Astrocyte of the cerebellum (primary cell): ENCODE measurements around the gene THAP9.

Experiments
- DNase-seq: peaks from one replicate; pipeline ENCODE4 v3.0.0-alpha.2; 2011; ENCODE audit warnings: low read depth
- H3K4me3 ChIP-seq: 2 replicates; pipeline ENCODE4 v1.5.1; 2011; ENCODE audit warnings: mild to moderate bottlenecking, low read depth, low read length, moderate library complexity
- in situ Hi-C: cut with HindIII; loops from 2 replicates; pipeline ENCODE4 v1.10.0; 2017; ENCODE audit warnings: low sequenced_read_pairs
- TF ChIP-seq, protein P1 (sequence below): IDR thresholded peaks from 2 replicates; pipeline ENCODE4 v1.5.1; 2012; ENCODE audit warnings: low read length, low read depth, moderate library complexity, mild to moderate bottlenecking; ENCODE audit errors: missing control alignments

THAP9 gene

DNA sequence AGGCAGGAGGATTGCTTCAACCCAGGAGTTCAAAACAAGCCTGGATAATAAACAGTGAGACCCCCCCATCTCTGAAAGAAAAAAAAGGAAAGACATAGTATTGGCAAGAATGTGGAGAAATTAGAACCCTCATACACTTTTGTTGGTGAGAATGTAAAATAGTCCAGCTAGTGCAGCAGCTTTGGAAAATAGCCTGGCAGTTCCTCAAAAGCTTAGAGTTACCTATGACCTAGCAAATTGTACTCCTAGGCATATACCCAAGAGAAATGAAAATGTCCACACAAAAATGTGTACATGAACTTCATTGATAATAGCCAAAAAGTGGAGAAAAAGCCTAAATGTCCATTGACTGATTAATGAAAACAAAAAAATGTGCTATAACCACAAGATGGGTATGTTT, 21.3 kb downstream of the THAP9 start:
- DNase-seq, result no peak
- in situ Hi-C loops, result no loop called here
- no peak overlapping the region for H3K4me3 ChIP-seq
- TF ChIP-seq, protein P1, sequence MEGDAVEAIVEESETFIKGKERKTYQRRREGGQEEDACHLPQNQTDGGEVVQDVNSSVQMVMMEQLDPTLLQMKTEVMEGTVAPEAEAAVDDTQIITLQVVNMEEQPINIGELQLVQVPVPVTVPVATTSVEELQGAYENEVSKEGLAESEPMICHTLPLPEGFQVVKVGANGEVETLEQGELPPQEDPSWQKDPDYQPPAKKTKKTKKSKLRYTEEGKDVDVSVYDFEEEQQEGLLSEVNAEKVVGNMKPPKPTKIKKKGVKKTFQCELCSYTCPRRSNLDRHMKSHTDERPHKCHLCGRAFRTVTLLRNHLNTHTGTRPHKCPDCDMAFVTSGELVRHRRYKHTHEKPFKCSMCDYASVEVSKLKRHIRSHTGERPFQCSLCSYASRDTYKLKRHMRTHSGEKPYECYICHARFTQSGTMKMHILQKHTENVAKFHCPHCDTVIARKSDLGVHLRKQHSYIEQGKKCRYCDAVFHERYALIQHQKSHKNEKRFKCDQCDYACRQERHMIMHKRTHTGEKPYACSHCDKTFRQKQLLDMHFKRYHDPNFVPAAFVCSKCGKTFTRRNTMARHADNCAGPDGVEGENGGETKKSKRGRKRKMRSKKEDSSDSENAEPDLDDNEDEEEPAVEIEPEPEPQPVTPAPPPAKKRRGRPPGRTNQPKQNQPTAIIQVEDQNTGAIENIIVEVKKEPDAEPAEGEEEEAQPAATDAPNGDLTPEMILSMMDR, result no peak

GRCh38 chr4:82930848-82931755, 30.6 kb downstream of the THAP9 start:
- TF ChIP-seq, protein P1, result no peak
- no peak overlapping the region for H3K4me3 ChIP-seq
- in situ Hi-C loops, result no loop called here
- DNase-seq, result no peak

DNA sequence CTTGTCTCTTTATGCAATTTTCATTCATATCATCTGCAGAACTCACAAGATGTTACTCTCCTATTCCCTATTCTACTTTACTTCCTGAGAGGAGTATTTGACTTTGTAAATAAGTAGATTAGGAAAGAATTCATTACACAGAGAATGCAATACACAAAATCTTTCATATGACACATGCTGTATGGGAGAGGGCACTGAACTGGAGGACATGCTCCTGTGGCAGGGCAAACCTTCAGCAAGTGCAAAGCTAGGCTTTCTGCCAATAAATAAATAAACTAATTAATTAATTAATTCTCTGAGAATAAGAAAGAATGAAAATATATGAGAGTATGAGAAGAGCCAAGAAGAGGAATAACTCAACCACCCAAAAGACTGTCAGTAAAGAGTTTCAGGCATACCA, 33.9 kb downstream of the THAP9 start:
- in situ Hi-C loops, result no loop called here
- DNase-seq, result no peak
- TF ChIP-seq, protein P1, result no peak
- no peak overlapping the region for H3K4me3 ChIP-seq

- TF ChIP-seq, protein P1, result no peak
- in situ Hi-C loops, result no loop called here
- no peak overlapping the region for H3K4me3 ChIP-seq
- DNase-seq, result no peak
Observed at GRCh38 chr4:82939414-82939813, 38.9 kb downstream of the THAP9 start.

DNA sequence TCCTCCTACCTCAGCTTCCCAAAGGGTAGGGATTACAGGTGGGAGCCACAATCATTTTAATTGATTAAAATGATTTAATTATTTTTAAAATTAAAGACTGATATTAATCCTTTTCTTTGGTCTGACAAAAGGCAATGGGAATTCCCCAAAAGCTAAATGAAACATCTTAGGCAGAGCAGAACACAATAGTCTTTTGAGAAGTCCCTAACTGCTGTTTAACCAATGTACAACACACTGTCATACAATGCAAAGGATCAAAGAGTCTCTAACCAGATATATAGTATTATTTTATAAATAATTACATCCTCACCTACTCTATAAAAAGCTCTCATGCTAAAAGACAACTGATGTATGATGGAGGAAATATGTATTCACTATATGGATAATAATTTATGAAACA, 47.0 kb downstream of the THAP9 start:
- in situ Hi-C loops, result no loop called here
- no peak overlapping the region for H3K4me3 ChIP-seq
- no peak for DNase-seq
- TF ChIP-seq, protein P1, result no peak

- DNase-seq, result no peak
- TF ChIP-seq, protein P1, result no peak
- in situ Hi-C loops, result no loop called here
- H3K4me3 ChIP-seq, result no peak overlapping the region
Observed at GRCh38 chr4:82948647-82949204, 48.2 kb downstream of the THAP9 start.
